Measurements from ENCODE around the gene TCL1A. TPM values are rescaled to one million over a fixed set of nuclear protein-coding genes. Genes with fewer than 3 reads are reported as not detected.

Gene TCL1A
- polyA plus RNA-seq, 1 experiment = not detected

DNA sequence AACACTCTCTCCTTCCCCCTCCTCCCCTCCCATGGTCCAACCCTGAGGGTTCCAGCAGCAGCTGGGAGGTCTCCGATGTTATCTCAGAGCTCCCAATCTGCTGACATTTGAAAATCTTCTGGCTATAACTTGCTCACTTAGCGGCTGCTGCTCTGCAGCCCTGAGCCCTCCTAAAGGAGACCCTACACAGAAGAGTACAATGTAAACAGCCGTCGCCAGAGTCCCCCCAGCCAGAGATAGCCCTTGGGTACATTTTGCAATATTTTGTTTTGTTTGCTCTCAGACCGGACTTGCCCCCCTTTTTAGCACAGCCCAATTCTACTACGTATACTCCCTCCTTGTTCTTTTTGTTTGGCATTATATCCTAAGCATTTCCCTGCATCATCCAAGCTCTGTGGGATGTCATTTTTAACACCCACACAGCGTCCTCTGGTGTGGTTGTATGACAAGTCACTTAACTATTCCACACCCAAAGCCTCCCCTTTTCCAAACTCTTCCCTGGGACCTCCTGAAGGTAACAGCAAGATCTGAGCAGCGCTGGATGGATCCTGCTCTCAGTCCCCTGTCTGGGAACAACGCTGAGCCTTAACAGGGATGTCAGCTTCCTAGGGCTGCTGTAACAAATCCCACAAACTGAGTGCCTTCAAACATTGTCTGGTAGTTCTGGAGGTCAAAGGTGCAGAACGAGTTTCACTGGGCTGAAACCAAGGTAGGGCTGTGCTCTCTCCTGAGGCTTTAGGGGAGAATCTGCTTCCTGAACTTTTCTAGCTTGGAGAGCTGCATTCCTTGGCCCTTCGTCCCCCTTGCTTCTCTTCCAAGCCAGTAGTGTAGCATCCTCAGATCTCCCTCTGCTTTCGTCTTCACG lies 53.0 kb downstream of the TCL1A start:
- H3K27me3 ChIP-seq (ENCODE audit: control insufficient read depth, insufficient read depth, low read length) = peaks cover 2% of the 10 kb centered on the region
- TF ChIP-seq, protein P1, sequence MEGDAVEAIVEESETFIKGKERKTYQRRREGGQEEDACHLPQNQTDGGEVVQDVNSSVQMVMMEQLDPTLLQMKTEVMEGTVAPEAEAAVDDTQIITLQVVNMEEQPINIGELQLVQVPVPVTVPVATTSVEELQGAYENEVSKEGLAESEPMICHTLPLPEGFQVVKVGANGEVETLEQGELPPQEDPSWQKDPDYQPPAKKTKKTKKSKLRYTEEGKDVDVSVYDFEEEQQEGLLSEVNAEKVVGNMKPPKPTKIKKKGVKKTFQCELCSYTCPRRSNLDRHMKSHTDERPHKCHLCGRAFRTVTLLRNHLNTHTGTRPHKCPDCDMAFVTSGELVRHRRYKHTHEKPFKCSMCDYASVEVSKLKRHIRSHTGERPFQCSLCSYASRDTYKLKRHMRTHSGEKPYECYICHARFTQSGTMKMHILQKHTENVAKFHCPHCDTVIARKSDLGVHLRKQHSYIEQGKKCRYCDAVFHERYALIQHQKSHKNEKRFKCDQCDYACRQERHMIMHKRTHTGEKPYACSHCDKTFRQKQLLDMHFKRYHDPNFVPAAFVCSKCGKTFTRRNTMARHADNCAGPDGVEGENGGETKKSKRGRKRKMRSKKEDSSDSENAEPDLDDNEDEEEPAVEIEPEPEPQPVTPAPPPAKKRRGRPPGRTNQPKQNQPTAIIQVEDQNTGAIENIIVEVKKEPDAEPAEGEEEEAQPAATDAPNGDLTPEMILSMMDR (IDR thresholded peaks at IDR 0.05; ENCODE audit: low read depth, low read length) = no peak
- DNase-seq (ENCODE audit: low read depth, low spot score) = no peak
- no peaks in the 10 kb centered on the region for H3K9me3 ChIP-seq (ENCODE audit: control insufficient read depth, insufficient read depth, low read length)
- ChIA-PET POLR2A (no interaction called here), CTCF (no interaction called here)
- H3K27ac ChIP-seq (ENCODE audit: low read depth, low read length) = no peak overlapping the region
- no peak overlapping the region for H3K4me3 ChIP-seq (ENCODE audit: low read depth, low read length)

DNA sequence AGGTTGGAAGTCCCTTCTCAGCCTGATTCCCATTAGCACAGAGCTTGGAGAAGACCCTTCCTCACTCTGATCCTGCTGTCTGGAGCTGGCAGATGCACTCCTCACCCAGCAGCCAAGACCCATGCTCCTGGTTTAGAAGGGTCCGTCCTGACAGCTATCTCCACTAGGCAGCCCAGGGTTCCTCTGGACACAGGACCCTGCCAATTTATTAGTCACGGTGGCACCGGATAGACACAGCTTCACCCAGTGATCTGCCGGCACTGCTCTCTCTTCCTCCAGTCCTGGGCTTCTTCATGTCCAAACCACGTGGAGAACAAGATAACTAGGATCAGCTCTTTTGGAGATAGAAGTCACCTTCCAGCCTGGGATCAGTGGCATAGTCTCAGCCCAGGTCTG lies 53.9 kb downstream of the TCL1A start:
- TF ChIP-seq, protein P1 (IDR thresholded peaks at IDR 0.05; ENCODE audit: low read depth, low read length) = no peak
- Histone ChIP-seq H3K27me3 (ENCODE audit: control insufficient read depth, insufficient read depth, low read length) (peaks cover 2% of the 10 kb centered on the region), H3K9me3 (ENCODE audit: control insufficient read depth, insufficient read depth, low read length) (no peaks in the 10 kb centered on the region; the same call in 1 of the 2 replicates), H3K27ac (ENCODE audit: low read depth, low read length) (no peak overlapping the region), H3K4me3 (ENCODE audit: low read depth, low read length) (no peak overlapping the region)
- no peak for DNase-seq (ENCODE audit: low read depth, low spot score)
- CTCF ChIA-PET = no interaction called here
- POLR2A ChIA-PET = no interaction called here

Small RNAs within 50 kb of the gene (small RNA-seq; reads per million reads assigned to genes)
- gene RF02193 (ENCODE audit: insufficient read length, low read depth) = not detected

Other genes with a start within 250 kb of the TCL1A start
- 4.2 and 4.4 TPM in 2 replicates for gene SYNE3, start 197.5 kb downstream of the TCL1A start, polyA plus RNA-seq (2011; rRNA removed)
- 43.6 and 58.6 TPM in 2 replicates for gene GLRX5, start 179.1 kb downstream of the TCL1A start, polyA plus RNA-seq (2011; rRNA removed)
- gene TCL1B, start 27.7 kb downstream of the TCL1A start, polyA plus RNA-seq (2011; rRNA removed) = not detected in 2 replicates
- not detected in 2 replicates for gene TUNAR, start 162.7 kb upstream of the TCL1A start, polyA plus RNA-seq (2011; rRNA removed)

All from AG04450 (cell line).